Keratinocyte (primary cell): ENCODE data around the gene SLC9A2. TPM values are rescaled to one million over a fixed set of nuclear protein-coding genes. Genes with fewer than 3 reads are reported as not detected.

Experiments used
- DNase-seq: peaks from one replicate; pipeline ENCODE4 v3.0.0-alpha.2; 2011; ENCODE audit warnings: low read depth, missing footprints, low spot score
- FAIRE-seq: peaks from 2 replicates; lab custom pipeline; 2011; peaks lifted over from hg19 to GRCh38; lab: Jason Lieb, UNC
- H2AFZ ChIP-seq: 2 replicates; pipeline ENCODE4 v1.6.0; 2012; ENCODE audit warnings: low read length, control low read depth, inconsistent platforms; ENCODE audit not compliant: control insufficient read depth
- H3K27ac ChIP-seq: 2 replicates; pipeline ENCODE4 v1.5.1; 2011; ENCODE audit warnings: low read length; ENCODE audit not compliant: control insufficient read depth, insufficient read depth
- H3K27me3 ChIP-seq: 3 replicates; pipeline ENCODE4 v1.6.0; 2011; ENCODE audit warnings: low read length; ENCODE audit not compliant: control insufficient read depth, insufficient read depth; ENCODE audit errors: extremely low read depth
- H3K36me3 ChIP-seq, 2 experiments: 2 replicates in 1 of 2; 3 replicates in 1 of 2; pipeline ENCODE4 v1.5.1; 2011; ENCODE audit warnings: low read length in 2 of 2, mild to moderate bottlenecking in 1 of 2; ENCODE audit not compliant: control insufficient read depth in 2 of 2, insufficient read depth in 2 of 2; ENCODE audit errors: extremely low read depth in 1 of 2
- H3K4me1 ChIP-seq: 3 replicates; pipeline ENCODE4 v1.5.1; 2011; ENCODE audit warnings: low read length; ENCODE audit not compliant: control insufficient read depth, insufficient read depth; ENCODE audit errors: extremely low read depth
- H3K4me2 ChIP-seq: 3 replicates; pipeline ENCODE4 v1.6.0; 2011; ENCODE audit warnings: low read depth, low read length; ENCODE audit not compliant: control insufficient read depth, insufficient read depth; ENCODE audit errors: extremely low read depth
- H3K4me3 ChIP-seq, 3 experiments: fragments of 200-600 bp in 1 of 3; sonication (generic) in 1 of 3; 2 replicates in 2 of 3; 3 replicates in 1 of 3; pipeline ENCODE4 v1.5.1; 2011 to 2016; ENCODE audit warnings: low read length in 3 of 3, mild to moderate bottlenecking in 3 of 3, control low read depth in 2 of 3, inconsistent platforms in 1 of 3, low read depth in 1 of 3, mixed read lengths in 1 of 3, mixed run types in 1 of 3, moderate library complexity in 1 of 3; ENCODE audit not compliant: control insufficient read depth in 2 of 3, insufficient read depth in 2 of 3; ENCODE audit errors: extremely low read depth in 1 of 3
- H3K79me2 ChIP-seq: 2 replicates; pipeline ENCODE4 v1.6.0; 2012; ENCODE audit warnings: low read length; ENCODE audit not compliant: control insufficient read depth, insufficient read depth
- H3K9ac ChIP-seq: 3 replicates; pipeline ENCODE4 v1.6.0; 2011; ENCODE audit warnings: low read length; ENCODE audit not compliant: control insufficient read depth, insufficient read depth; ENCODE audit errors: extremely low read depth
- H3K9me1 ChIP-seq: 3 replicates; pipeline ENCODE4 v1.6.0; 2011; ENCODE audit warnings: low read length; ENCODE audit not compliant: control insufficient read depth, insufficient read depth; ENCODE audit errors: extremely low read depth
- H3K9me3 ChIP-seq: 2 replicates; pipeline ENCODE4 v1.5.1; 2012; ENCODE audit warnings: low read depth, low read length; ENCODE audit not compliant: control insufficient read depth
- H4K20me1 ChIP-seq: 3 replicates; pipeline ENCODE4 v1.6.0; 2011; ENCODE audit warnings: low read length; ENCODE audit not compliant: control insufficient read depth, insufficient read depth; ENCODE audit errors: extremely low read depth
- CTCF ChIP-seq, 3 experiments: IDR thresholded peaks in 1 of 3; conservative IDR thresholded peaks in 1 of 3; optimal IDR thresholded peaks in 1 of 3; 2 replicates in 2 of 3; 3 replicates in 1 of 3; pipeline versions ENCODE3 to v1.5.1; 2011; ENCODE audit warnings: low read length in 3 of 3, mild to moderate bottlenecking in 3 of 3, moderate library complexity in 2 of 3, control low read depth in 1 of 3, inconsistent platforms in 1 of 3; ENCODE audit not compliant: insufficient read depth in 2 of 3; ENCODE audit errors: extremely low read depth in 1 of 3
- EZH2 ChIP-seq: IDR thresholded peaks from one replicate; pipeline ENCODE4 v1.6.1; 2012; ENCODE audit warnings: inconsistent platforms, mild to moderate bottlenecking, low read length, moderate library complexity
- dilution Hi-C: fragments of 300-500 bp; cut with MboI; formaldehyde crosslinking; loops from one replicate; pipeline ENCODE4 v1.7.0; 2020; ENCODE audit warnings: low sequenced_read_pairs; ENCODE audit not compliant: extremely low pct_ligation_motif_present
- polyA plus RNA-seq, 5 experiments: library from polyadenylated mRNA; depleted of rRNA in 3 of 5; stranded (reverse) in 3 of 5; stranded (forward) in 1 of 5; unstranded in 1 of 5; fragments of >200 nt; gene quantifications; 1 replicate in 1 of 5; 2 replicates in 3 of 5; 3 replicates in 1 of 5; pipeline versions ENCODE4 v1.2.1 to v1.2.3, GENCODE V29; 2011 to 2012; ENCODE audit warnings: missing spikeins in 2 of 5, low read depth in 1 of 5, low replicate concordance in 1 of 5

The SLC9A2 gene
- polyA plus RNA-seq, 1 donor (not counting 4 experiments of a cell fraction or from before 2014, with no cell fraction given): 0.13 TPM

DNA sequence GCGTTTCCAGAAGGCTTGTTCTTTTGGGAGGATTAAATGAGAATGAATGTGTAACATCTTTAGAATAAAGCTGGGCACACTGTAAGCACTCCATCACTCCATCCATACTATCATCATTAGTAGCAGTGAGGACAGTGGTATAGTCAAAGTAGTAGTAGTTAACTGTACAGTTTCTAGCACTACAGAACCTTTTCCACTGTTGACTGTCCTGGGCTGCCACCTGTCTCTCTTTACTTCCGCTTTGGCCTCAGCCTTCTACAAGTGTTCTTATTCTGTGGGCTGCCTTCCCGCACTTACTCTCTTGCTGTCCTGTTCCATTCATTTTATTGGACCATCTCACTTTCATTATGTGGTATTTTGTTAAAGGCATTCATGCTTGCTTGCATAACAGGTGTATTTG, 3.3 kb downstream of the SLC9A2 start:
- no peaks in the 10 kb centered on the region for H3K9me3 ChIP-seq
- FAIRE-seq: no peak
- DNase-seq: no peak
- H3K4me2 ChIP-seq: no peak overlapping the region
- H2AFZ ChIP-seq: no peak overlapping the region
- H3K36me3 ChIP-seq: no peaks in the 10 kb centered on the region
- no peak overlapping the region for H3K4me3 ChIP-seq
- no peaks in the 10 kb centered on the region for H3K79me2 ChIP-seq
- H3K9ac ChIP-seq: no peak overlapping the region
- H3K27ac ChIP-seq: no peak overlapping the region
- peaks cover 40% of the 10 kb centered on the region for H3K27me3 ChIP-seq
- dilution Hi-C loops: no loop called here
- H3K4me1 ChIP-seq: peaks cover 6% of the 10 kb centered on the region
- no peaks in the 10 kb centered on the region for H3K9me1 ChIP-seq
- no peaks in the 10 kb centered on the region for H4K20me1 ChIP-seq
- TF ChIP-seq EZH2 (no peak), CTCF (optimal IDR thresholded peaks at IDR 0.05 in 1 of 3, IDR thresholded peaks at IDR 0.05 in 1 of 3, conservative IDR thresholded peaks at IDR 0.05 in 1 of 3; ENCODE audit: extremely low read depth in 1 of 3, insufficient read depth in 2 of 3, low read length in 3 of 3) (no peak)

GRCh38 chr2:102630458-102630857, 11.1 kb downstream of the SLC9A2 start:
- DNase-seq: no peak
- Histone ChIP-seq H3K4me2 (no peak overlapping the region), H3K36me3 (no peaks in the 10 kb centered on the region), H3K9ac (no peak overlapping the region), H3K9me1 (no peaks in the 10 kb centered on the region), H3K4me1 (peaks cover 3% of the 10 kb centered on the region), H4K20me1 (no peaks in the 10 kb centered on the region), H2AFZ (no peak overlapping the region), H3K27me3 (no peaks in the 10 kb centered on the region), H3K27ac (no peak overlapping the region), H3K4me3 (no peak overlapping the region), H3K79me2 (no peaks in the 10 kb centered on the region), H3K9me3 (no peaks in the 10 kb centered on the region)
- dilution Hi-C loops: no loop called here
- TF ChIP-seq CTCF (optimal IDR thresholded peaks at IDR 0.05 in 1 of 3, IDR thresholded peaks at IDR 0.05 in 1 of 3, conservative IDR thresholded peaks at IDR 0.05 in 1 of 3; ENCODE audit: extremely low read depth in 1 of 3, insufficient read depth in 2 of 3, low read length in 3 of 3) (no peak), EZH2 (no peak)
- FAIRE-seq: no peak
